ENCODE data around the gene AR. TPM values are rescaled to one million over a fixed set of nuclear protein-coding genes. Genes with fewer than 3 reads are reported as not detected.

Gene AR
- total and polyA plus RNA-seq, 9 of the 15 experiments (the other 6 are each of a cell fraction or from before 2014, with no cell fraction given): 0.01 to 0.04 (median 0.01) TPM; not detected in 6

- TF ChIP-seq POLR2G (IDR thresholded peaks at IDR 0.05; ENCODE audit: low read depth, low read length): no peak
These were observed 19.4 kb upstream of the AR start (continued) for GRCh38 chrX:67524428-67524827.

DNA sequence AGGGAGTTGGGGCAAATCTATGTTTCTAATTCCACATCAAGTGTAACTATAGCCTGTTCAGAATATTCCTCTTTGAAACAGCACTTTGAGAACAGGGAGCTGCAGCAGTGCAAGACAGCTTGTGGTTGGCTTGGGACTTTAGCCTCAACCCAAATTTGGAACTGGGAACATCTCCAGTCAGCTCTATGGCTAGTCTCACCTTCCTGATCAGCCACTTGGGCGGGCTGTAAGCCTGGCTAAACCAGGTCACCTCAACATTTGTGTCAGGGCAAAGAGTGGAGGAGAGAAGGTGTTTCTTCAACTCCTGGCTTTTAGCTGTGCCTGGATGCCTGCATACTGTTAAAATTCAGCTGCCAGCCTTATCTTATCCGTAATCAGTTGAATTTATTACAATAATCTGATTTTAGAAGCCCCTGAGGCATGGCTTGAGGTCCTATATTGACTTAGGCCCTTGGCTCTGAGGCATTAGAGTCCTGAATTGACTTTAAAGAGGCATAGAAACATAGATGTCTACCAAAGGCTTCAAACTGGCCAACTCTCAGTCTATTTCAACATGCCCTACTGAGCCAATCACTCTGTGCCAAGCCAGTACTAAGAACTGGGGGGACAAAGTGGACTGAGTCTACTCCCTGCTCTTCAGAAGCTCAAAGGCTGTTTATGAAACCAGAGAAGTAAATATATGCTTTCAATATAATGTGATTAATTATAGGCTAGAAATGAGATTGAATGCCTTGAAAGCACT, 18.7 kb upstream of the AR start:
- no peaks in the 10 kb centered on the region for H3K36me3 ChIP-seq (ENCODE audit: control insufficient read depth, insufficient read depth, low read length)
- H2AFZ ChIP-seq (ENCODE audit: low read depth, low read length): no peak overlapping the region
- BruUV-seq (replicated peaks): no TSS peak
- no peaks in the 10 kb centered on the region for H3K9me3 ChIP-seq (replicated peaks; ENCODE audit: control insufficient read depth, insufficient read depth, low read depth, low read length)
- no peak overlapping the region for H3K27ac ChIP-seq (ENCODE audit: extremely low read depth, low read depth, low read length)
- no peaks in the 10 kb centered on the region for H3K9me1 ChIP-seq (ENCODE audit: control insufficient read depth, insufficient read depth, low read length)
- WGBS (ENCODE audit: insufficient coverage, low coverage, missing lambda C conversion rate): 0% methylated on average over 2 of the region's 2 CpGs
- POLR2A ChIA-PET: no interaction called here
- no peaks in the 10 kb centered on the region for H3K4me1 ChIP-seq (replicated peaks in 1 of 2; ENCODE audit: control insufficient read depth in 2 of 2, insufficient read depth in 2 of 2, low read length in 2 of 2)
- FAIRE-seq (no peak), ATAC-seq (no peak), DNase-seq (ENCODE audit: extremely low read depth in 1 of 4, low spot score in 3 of 4) (no peak)
- H3K27me3 ChIP-seq (ENCODE audit: control insufficient read depth in 2 of 2, insufficient read depth in 2 of 2, low read length in 2 of 2): no peaks in the 10 kb centered on the region
- no peaks in the 10 kb centered on the region for H3K79me2 ChIP-seq (ENCODE audit: control insufficient read depth, insufficient read depth, low read length)
- in situ Hi-C loops (cut with MboI): no loop called here
- CTCF ChIA-PET (ENCODE audit: low intra/inter-chr PET ratio): no interaction called here
- intact Hi-C loops (cut with micrococcal nuclease): no loop called here
- no peak overlapping the region for H3K4me3 ChIP-seq
- no peaks in the 10 kb centered on the region for H4K20me1 ChIP-seq (replicated peaks; ENCODE audit: control insufficient read depth, insufficient read depth, low read length)
- H3K4me2 ChIP-seq (ENCODE audit: insufficient read depth, low read length): no peak overlapping the region
- no peak overlapping the region for H3K9ac ChIP-seq (ENCODE audit: insufficient read depth in 1 of 2, low read depth in 2 of 2, low read length in 2 of 2)
- TF ChIP-seq BCOR (IDR thresholded peaks at IDR 0.05) (no peak), ZNF695 (CRISPR knock-in tag; IDR thresholded peaks at IDR 0.05) (no peak), MLX (CRISPR knock-in tag; conservative IDR thresholded peaks at IDR 0.05) (no peak), NCOA1 (IDR thresholded peaks at IDR 0.05; ENCODE audit: low read depth) (no peak), ZKSCAN8 (CRISPR knock-in tag; IDR thresholded peaks at IDR 0.05) (no peak), BDP1 (IDR thresholded peaks at IDR 0.05; ENCODE audit: insufficient read depth, insufficient read length) (no peak), RBBP5 (IDR thresholded peaks at IDR 0.05; ENCODE audit: borderline replicate concordance, insufficient read depth, low read length, poor library complexity, severe bottlenecking) (no peak), SNIP1 (IDR thresholded peaks at IDR 0.05; ENCODE audit: low read depth) (no peak), GATA2 (CRISPR knock-in tag; IDR thresholded peaks at IDR 0.05) (no peak), RUNX1 (IDR thresholded peaks at IDR 0.05; ENCODE audit: low read depth) (no peak), SRF (CRISPR knock-in tag; IDR thresholded peaks at IDR 0.05) (no peak), IRF9 (tag; IDR thresholded peaks at IDR 0.05) (no peak), CBX1 (IDR thresholded peaks at IDR 0.05; ENCODE audit: low read depth) (no peak), TRIM28 (IDR thresholded peaks at IDR 0.05) (no peak), DIDO1 (tag; IDR thresholded peaks at IDR 0.05; ENCODE audit: low read depth) (no peak), GABPB2 (CRISPR knock-in tag; conservative IDR thresholded peaks at IDR 0.05) (no peak), PHF8 (IDR thresholded peaks at IDR 0.05; ENCODE audit: borderline replicate concordance, low read length) (no peak)
- TF ChIP-seq, protein P1, sequence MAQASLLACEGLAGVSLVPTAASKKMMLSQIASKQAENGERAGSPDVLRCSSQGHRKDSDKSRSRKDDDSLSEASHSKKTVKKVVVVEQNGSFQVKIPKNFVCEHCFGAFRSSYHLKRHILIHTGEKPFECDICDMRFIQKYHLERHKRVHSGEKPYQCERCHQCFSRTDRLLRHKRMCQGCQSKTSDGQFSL (CRISPR knock-in tag; IDR thresholded peaks at IDR 0.05): no peak
- TF ChIP-seq, protein P1 (tag; IDR thresholded peaks at IDR 0.05): no peak

All from K562 (cell line).